ENCODE data around the gene PRIM2.
"Not testable (repeated sequence)": the region's sequence is repeated elsewhere in the genome, so short reads cannot be mapped to it uniquely, and the experiment has no call there.

Gene PRIM2

DNA sequence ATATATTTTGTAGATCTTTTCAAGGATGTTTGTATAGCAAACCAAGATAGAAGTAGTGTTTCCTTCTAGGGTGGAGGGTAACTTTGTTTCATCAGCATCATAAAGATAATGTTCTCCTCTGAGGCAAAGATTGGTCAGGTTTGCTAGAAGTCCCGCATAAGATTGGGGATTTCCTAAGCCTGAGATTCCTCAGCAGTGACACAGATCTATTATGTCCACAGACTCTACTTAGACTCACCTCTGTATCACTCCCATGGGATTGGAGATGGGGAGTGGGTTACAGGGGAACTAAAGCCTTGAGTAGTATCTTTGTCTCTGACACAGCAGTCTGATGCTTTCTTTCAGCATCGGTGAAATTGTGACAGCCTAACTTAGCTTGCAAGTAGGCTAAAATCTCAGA is 341.1 kb downstream of the PRIM2 start:
- not testable (repeated sequence) for DNase-seq

DNA sequence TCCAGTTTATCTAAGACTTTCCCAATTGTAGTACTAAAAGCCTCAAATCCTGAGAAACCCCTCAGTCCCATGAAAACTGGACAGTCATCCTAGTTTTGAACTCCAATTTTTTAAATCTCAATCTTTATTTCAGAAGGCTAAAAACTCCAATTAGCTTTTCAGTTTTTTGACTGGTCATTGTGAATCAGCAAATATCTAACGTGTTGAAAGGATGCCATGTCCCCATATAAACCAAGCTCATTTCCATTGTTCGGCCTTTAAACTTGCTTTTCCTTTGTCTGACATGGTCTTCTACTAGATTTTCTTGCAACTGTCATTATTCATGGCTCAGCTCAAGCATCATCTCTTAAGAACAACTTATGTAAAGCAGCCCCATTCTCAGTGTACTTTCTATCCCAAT is 342.4 kb downstream of the PRIM2 start:
- not testable (repeated sequence) for DNase-seq

DNA sequence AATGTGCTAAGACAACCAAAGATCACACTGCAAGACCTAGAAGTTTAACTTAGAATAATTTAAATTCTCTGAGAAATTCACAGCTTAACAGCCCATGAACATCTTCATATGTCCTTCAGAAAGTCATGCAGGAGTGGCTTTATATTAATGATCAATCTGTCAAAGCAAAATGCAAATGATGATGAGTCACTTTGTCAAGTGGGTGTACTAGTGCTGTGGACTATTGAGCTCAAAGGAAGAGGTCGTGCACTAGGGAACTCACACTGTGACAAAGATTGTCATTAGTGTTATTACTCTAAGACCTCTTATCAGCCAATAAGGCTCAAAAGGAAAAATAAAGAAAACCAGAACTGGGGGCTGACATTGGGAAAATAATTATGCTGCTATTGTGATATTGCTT is 343.5 kb downstream of the PRIM2 start:
- not testable (repeated sequence) for DNase-seq

DNA sequence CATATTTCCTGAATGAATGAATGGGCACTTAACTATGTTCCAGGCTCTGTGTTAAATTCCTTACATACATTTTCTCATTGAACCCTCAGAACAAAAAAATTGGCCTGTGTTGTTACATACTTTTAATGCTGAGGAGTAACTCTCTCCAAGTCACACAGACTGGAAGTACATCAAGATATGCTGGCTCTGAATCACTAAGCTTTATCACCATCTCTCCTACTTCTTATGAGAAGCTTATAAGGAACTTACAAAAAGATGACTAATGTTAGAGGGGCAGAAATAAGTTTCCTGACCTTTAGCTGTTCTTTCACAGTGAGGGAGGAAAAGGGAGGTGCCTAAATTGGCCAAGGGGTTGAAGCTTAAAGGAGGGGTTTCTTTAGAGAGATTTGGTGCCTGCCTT is 350.7 kb downstream of the PRIM2 start:
- DNase-seq = not testable (repeated sequence)

DNA sequence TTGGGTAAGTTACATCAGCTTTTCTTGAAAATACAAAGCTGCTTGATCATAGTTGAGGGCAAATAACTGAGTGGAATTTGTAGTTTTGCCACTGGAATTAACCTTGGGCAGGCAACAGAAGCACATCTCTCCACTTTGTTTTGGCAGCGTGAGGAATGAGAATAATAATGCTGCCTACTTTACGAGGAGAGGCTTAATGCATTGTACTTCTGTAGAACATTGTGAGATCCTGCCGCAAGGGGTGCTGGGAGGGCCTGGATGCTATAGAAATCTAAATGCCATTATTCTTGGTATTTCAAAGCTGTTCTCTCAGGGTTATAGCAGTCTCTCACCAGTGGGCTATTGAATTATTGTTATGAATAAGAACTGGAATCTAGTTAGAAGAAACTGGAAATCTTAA is 353.8 kb downstream of the PRIM2 start:
- not testable (repeated sequence) for DNase-seq

DNA sequence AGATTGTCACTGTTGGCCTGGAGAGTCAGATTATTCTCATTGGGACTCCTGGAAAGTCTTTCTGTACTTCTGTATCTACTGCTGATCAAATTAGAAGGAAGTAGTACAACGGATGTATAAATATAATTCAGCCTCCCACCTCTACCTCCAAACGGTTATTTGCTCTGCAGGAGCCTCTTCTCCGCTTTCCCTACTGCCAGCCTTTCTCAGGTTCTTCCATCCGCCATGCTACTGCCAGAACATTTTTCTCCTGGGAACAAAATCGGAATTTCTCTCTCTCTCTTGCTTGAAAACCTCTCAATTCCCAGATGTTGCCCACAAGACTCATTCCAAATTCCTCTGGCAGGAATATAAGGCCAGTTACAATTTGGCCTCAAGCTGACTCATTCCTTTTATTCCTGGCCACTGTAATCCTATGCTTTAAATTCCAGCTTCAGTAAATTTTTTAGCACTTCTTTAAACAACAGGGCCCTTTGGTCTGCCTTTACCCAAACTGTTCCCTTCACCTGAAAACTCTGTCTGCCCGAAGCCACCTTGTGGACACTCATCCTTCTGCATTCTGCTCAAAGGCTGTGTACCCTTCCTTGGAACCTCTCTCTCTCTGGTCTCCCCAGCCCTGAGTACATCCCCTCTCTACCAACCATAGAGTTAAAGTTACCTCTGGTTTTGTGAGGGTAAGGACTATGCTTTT is 354.7 kb downstream of the PRIM2 start:
- not testable (repeated sequence) for DNase-seq

DNA sequence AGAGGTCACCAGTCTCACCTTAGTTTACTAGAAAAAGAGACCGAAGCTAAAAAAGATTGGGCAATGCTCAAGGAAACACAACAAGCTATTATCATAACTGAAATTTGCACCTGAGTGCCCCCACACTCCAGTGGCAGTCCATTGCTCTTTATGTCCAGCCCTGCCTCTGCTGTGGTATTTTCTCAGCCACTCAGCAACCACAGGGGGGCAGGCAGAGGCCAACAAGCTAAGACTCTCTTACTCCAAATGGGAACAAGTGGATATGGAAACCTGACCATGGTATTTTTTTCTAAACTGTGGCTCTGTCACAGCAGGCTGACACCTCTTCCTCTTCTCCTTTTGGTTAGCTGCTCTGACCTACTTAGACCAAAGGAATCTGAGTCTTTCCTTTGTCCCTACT is 355.9 kb downstream of the PRIM2 start:
- DNase-seq = not testable (repeated sequence)

DNA sequence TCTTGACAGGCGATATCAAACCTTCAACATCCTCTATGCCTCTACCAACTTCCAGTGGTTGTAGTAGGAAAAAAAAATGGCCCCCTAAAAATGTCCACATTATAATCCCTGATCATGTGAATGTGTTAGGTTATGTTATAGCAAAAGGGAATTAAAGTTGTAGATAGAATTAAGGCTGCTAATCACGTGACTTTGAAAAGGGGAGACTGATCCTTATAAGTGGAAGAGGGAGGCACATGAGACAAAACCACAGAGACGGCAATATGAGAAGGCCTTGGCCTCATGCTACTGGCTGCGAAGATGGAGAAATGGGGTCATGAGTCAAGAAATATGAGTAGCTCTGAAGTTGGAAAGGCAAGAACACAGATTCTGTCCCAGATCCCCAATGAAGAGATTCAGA is 358.0 kb downstream of the PRIM2 start:
- DNase-seq = not testable (repeated sequence)

DNA sequence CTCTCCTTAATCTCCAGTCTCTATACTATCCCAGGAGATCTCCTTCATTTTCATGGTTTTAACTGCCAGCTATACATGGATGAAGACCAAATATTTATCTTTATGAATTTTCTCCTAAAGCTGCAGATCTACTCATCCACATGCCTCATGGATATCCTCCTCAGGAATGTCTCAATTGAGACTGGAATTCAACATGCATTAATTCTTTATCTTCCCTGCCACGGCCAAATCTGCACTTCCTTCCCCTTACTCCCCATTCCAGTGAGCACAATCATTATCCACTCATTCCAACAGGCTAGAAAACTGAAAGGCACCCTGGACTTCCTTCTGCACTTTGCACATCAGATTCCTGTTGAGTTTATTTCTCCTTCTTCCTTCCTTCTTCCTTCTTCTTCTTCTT is 379.0 kb downstream of the PRIM2 start:
- DNase-seq = not testable (repeated sequence)

Measured in Kasumi-1 (cell line).